GM10847 (cell line): Measurements from ENCODE around the gene SIGLEC11.

ENCODE experiments used
- POLR2A ChIP-seq: IDR thresholded peaks from 2 replicates; pipeline ENCODE4 v1.6.1; 2011; ENCODE audit not compliant: insufficient read length; ENCODE audit errors: extremely low read depth

Gene SIGLEC11

DNA sequence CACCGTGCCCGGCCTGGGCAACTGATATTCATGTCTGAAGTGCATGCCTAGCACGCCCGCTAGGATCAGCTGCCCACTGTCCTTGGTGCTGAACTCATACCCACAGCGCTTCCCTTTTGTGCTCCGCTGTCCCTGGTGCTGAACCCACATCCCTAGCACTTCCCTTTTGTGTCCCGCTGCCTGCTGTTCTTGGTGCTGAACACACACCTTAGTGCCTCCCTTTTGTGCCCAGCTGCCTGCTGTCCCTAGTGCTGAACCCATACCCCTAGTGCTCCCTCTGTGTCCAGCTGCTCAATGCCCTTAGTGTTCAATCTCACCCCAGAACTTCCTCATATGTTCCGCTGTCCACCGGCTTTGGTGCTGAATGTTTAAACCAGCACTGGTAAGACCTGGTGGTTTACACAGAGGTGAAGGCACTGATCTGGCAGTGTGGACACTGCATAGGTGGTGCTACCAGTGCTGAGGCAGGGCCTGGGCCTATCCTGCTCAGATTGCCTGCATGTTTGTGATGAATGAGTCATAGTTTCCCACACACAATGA is 26.3 kb upstream of the SIGLEC11 start:
- no peak for TF ChIP-seq POLR2A

DNA sequence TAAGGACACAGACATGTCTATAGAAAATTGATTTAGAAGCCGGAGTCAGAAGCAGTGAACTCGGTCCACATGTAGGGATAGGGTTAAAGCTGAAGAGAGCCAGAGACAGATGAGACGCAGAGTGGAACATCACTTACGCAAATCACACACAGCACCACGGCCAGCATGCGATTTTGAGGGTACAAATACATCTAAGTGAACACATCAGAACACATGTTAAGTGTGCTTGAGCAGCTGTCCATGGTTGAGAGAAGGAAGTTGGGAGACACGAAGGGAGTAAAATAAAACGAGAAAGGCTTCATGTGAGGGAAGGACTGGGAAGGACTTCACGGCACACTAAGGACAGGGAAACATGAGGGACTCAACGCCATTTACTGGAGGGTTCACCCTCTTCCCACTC is 25.4 kb upstream of the SIGLEC11 start:
- no peak for TF ChIP-seq POLR2A

- no peak for TF ChIP-seq POLR2A
Observed at GRCh38 chr19:49985871-49986270, 24.9 kb upstream of the SIGLEC11 start.

DNA sequence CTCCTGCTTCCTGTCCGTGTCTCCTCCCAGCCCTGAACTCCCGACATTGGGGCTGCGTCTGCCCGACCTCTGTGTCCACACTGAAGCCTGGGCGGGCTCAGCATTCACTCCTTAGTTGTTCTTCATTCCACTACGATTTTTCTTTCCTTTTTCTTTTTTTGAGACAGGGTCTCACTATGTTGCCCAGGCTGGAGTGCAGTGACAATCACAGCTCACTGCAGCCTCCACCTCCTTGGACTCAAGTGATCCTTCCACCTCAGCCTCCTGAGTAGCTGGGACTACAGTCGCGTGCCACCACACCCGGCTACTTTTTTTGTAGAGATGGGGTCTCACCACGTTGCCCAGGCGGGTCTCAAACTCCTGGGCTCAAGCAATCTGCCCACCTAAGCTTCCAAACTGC is 23.5 kb upstream of the SIGLEC11 start:
- no peak for TF ChIP-seq POLR2A

GRCh38 chr19:49983645-49984229 is 22.8 kb upstream of the SIGLEC11 start:
- TF ChIP-seq POLR2A = no peak

GRCh38 chr19:49981603-49982593 is 20.9 kb upstream of the SIGLEC11 start:
- no peak for TF ChIP-seq POLR2A

DNA sequence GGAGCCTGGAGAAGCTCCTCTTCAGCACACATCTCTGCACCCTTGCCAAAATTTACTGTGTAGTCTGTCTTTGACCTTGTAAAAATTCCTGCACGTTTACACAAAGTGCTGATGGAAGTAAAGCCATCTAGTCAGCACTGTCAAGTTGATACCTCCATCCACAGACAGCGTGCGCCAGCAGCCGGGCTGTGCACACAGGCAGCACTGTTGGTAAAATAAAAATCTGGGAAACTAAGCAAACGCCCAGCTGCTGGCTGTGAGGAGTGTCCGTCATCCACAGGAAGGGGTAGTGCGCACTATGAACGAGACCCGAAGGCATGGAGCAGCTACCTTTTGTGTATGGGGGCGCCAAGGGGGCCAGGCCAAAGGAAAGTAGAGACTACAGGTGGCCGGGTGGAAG is 17.4 kb upstream of the SIGLEC11 start:
- TF ChIP-seq POLR2A = no peak

DNA sequence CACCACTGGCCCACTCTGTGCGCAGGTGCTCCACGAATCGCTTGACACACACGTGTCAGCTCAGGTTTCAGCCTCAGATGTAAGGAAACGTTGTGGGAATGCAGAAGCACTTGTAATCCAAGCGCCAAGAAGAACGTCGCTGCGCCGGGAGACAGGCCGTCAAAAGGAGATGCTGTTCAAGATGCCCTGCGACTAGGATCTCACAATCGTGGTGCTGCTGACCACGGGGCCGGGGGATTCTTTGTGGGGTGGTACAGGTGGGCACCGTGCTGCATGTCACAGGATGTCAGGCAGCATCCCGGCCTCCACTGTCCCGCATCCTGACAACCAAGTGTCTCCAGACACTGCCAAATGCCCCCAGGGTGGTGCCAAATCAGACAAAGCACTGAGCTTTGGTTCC is 16.9 kb upstream of the SIGLEC11 start:
- TF ChIP-seq POLR2A = no peak

GRCh38 chr19:49977076-49977475 is 16.1 kb upstream of the SIGLEC11 start:
- TF ChIP-seq POLR2A = no peak

GRCh38 chr19:49976496-49976895 is 15.5 kb upstream of the SIGLEC11 start:
- no peak for TF ChIP-seq POLR2A

- no peak for TF ChIP-seq POLR2A
Observed at GRCh38 chr19:49975051-49975450, 14.1 kb upstream of the SIGLEC11 start.

- no peak for TF ChIP-seq POLR2A
Observed at GRCh38 chr19:49973987-49974386, 13.0 kb upstream of the SIGLEC11 start.

- TF ChIP-seq POLR2A = no peak
Observed at GRCh38 chr19:49972841-49973240, 11.9 kb upstream of the SIGLEC11 start.

- no peak for TF ChIP-seq POLR2A
Observed at GRCh38 chr19:49971991-49972411, 11.0 kb upstream of the SIGLEC11 start.

- TF ChIP-seq POLR2A = no peak
Observed at GRCh38 chr19:49968279-49968922, 7.4 kb upstream of the SIGLEC11 start.
